CD14-positive monocyte (primary cell): ENCODE measurements around the gene COMP. TPM values are rescaled to one million over a fixed set of nuclear protein-coding genes. Genes with fewer than 3 reads are reported as not detected.

Experiments
- DNase-seq, 3 donors: peaks; one replicate each; pipeline ENCODE4 v3.0.0-alpha.2; 2011 to 2022
- H2AFZ ChIP-seq: 2 replicates; pipeline ENCODE4 v1.6.0; 2012; ENCODE audit warnings: mild to moderate bottlenecking, low read depth, low read length, inconsistent platforms; ENCODE audit not compliant: insufficient read depth, poor library complexity, severe bottlenecking
- H3K27ac ChIP-seq, 2 donors: 1 replicate in 1 of 2; 2 replicates in 1 of 2; pipeline ENCODE4 v1.5.1; 2012 to 2013; ENCODE audit warnings: low read length in 2 of 2, control low read depth in 1 of 2, inconsistent platforms in 1 of 2, low read depth in 1 of 2, mild to moderate bottlenecking in 1 of 2
- H3K27me3 ChIP-seq, 2 donors: one replicate each; pipeline versions ENCODE4 v1.6.0 to v1.6.1; 2011 to 2013; ENCODE audit warnings: low read length in 2 of 2; ENCODE audit not compliant: control insufficient read depth in 2 of 2, insufficient read depth in 2 of 2
- H3K36me3 ChIP-seq, 2 donors: replicated peaks in 1 of 2; 1 replicate in 1 of 2; 2 replicates in 1 of 2; pipeline versions ENCODE4 v1.5.1 to v1.6.1; 2012 to 2013; ENCODE audit warnings: low read length in 2 of 2, control low read depth in 1 of 2, inconsistent platforms in 1 of 2, mild to moderate bottlenecking in 1 of 2; ENCODE audit not compliant: insufficient read depth in 2 of 2, control insufficient read depth in 1 of 2
- H3K4me1 ChIP-seq, 2 donors: 1 replicate in 1 of 2; 2 replicates in 1 of 2; pipeline versions ENCODE4 v1.5.1 to v1.6.1; 2012 to 2013; ENCODE audit warnings: low read length in 2 of 2, control low read depth in 1 of 2, inconsistent platforms in 1 of 2, mild to moderate bottlenecking in 1 of 2, moderate library complexity in 1 of 2; ENCODE audit not compliant: insufficient read depth in 2 of 2, control insufficient read depth in 1 of 2
- H3K4me2 ChIP-seq: replicated peaks from 2 replicates; pipeline ENCODE3; 2012; ENCODE audit warnings: low read length, moderate library complexity, mild to moderate bottlenecking; ENCODE audit not compliant: poor library complexity, severe bottlenecking; ENCODE audit errors: extremely low read depth
- H3K4me3 ChIP-seq, 3 experiments: fragments of 200-600 bp in 1 of 3; sonication (generic) in 1 of 3; replicated peaks in 1 of 3; 1 replicate in 2 of 3; 2 replicates in 1 of 3; pipeline ENCODE4 v1.5.1; 2011 to 2013; ENCODE audit warnings: low read length in 3 of 3, mild to moderate bottlenecking in 3 of 3, control low read depth in 2 of 3, low read depth in 2 of 3, inconsistent platforms in 1 of 3, moderate library complexity in 1 of 3
- H3K79me2 ChIP-seq: 2 replicates; pipeline ENCODE4 v1.6.0; 2012; ENCODE audit warnings: mild to moderate bottlenecking, control low read depth, inconsistent platforms, low read length, moderate library complexity; ENCODE audit not compliant: insufficient read depth
- H3K9ac ChIP-seq: 2 replicates; pipeline ENCODE4 v1.6.0; 2017; ENCODE audit warnings: low read length, mild to moderate bottlenecking; ENCODE audit not compliant: insufficient read depth, poor library complexity, severe bottlenecking
- H3K9me3 ChIP-seq, 2 donors: replicated peaks in 1 of 2; 1 replicate in 1 of 2; 2 replicates in 1 of 2; pipeline versions ENCODE4 v1.5.1 to v1.6.1; 2012 to 2013; ENCODE audit warnings: low read length in 2 of 2, control low read depth in 1 of 2; ENCODE audit not compliant: control insufficient read depth in 1 of 2, insufficient read depth in 1 of 2
- H4K20me1 ChIP-seq: 2 replicates; pipeline ENCODE4 v1.6.0; 2012; ENCODE audit warnings: mild to moderate bottlenecking, low read length, control low read depth, moderate library complexity; ENCODE audit not compliant: insufficient read depth
- H3K27ac Mint-ChIP-seq, 7 donors: one replicate each; pipeline ENCODE4 v1.8.0; 2020; ENCODE audit warnings: mild to moderate bottlenecking in 7 of 7, mixed read lengths in 7 of 7, moderate library complexity in 6 of 7, inconsistent platforms in 2 of 7
- H3K27me3 Mint-ChIP-seq, 3 donors: one replicate each; pipeline ENCODE4 v1.8.0; 2021 to 2022; ENCODE audit warnings: low read depth in 3 of 3, mild to moderate bottlenecking in 3 of 3, mixed read lengths in 3 of 3, moderate library complexity in 3 of 3, inconsistent platforms in 1 of 3
- H3K36me3 Mint-ChIP-seq, 2 donors: one replicate each; pipeline ENCODE4 v1.8.0; 2020; ENCODE audit warnings: mixed read lengths in 2 of 2, inconsistent platforms in 1 of 2, mild to moderate bottlenecking in 1 of 2
- H3K4me1 Mint-ChIP-seq: one replicate; pipeline ENCODE4 v1.8.0; 2020; ENCODE audit warnings: mild to moderate bottlenecking, mixed read lengths
- H3K4me3 Mint-ChIP-seq, 2 donors: one replicate each; pipeline ENCODE4 v1.8.0; 2020; ENCODE audit warnings: mild to moderate bottlenecking in 2 of 2, mixed read lengths in 2 of 2, moderate library complexity in 1 of 2
- H3K9me3 Mint-ChIP-seq, 7 donors: one replicate each; pipeline ENCODE4 v1.8.0; 2020 to 2022; ENCODE audit warnings: mixed read lengths in 7 of 7, mild to moderate bottlenecking in 6 of 7, moderate library complexity in 6 of 7, inconsistent platforms in 2 of 7
- CTCF ChIP-seq: fragments of 200-600 bp; IDR thresholded peaks from one replicate; pipeline ENCODE4 v1.8.0; 2022; ENCODE audit warnings: antibody characterized with exemption, mild to moderate bottlenecking
- WGBS: methylation state at CpG from one replicate; pipeline ENCODE4 v1.1.5; 2013; ENCODE audit warnings: missing lambda C conversion rate; ENCODE audit not compliant: insufficient coverage; 5-methylcytosine and 5-hydroxymethylcytosine counted together
- intact Hi-C, 2 donors: fragments of 100-400 bp; cut with micrococcal nuclease; formaldehyde crosslinking; loops; one replicate each; pipeline versions ENCODE4 v1.15.0 to v1.15.1; 2023
- polyA plus RNA-seq, 3 donors: library from polyadenylated mRNA; depleted of rRNA in 1 of 3; unstranded in 2 of 3; stranded (reverse) in 1 of 3; fragments of 300-500 nt in 2 of 3; fragments of >200 nt in 1 of 3; fragmentation: Illumina TruSeq in 2 of 3; gene quantifications; 1 replicate in 2 of 3; 2 replicates in 1 of 3; pipeline ENCODE4 v1.2.3, GENCODE V29; 2012 to 2021

The COMP gene
- polyA plus RNA-seq, 3 donors = not detected

GRCh38 chr19:18742838-18743783 lies 48.0 kb downstream of the COMP start:
- intact Hi-C loops = no loop called here
- no peak overlapping the region for H3K27ac Mint-ChIP-seq
- Histone ChIP-seq H3K9me3 (no peaks in the 10 kb centered on the region), H4K20me1 (peaks cover 23% of the 10 kb centered on the region), H3K4me2 (no peak overlapping the region), H3K36me3 (peaks cover 0 to 5% of the 10 kb centered on the region in 2 donors), H3K27me3 (no peaks in the 10 kb centered on the region), H3K4me3 (no peak overlapping the region), H2AFZ (no peak overlapping the region), H3K27ac (no peak overlapping the region), H3K9ac (no peak overlapping the region), H3K79me2 (no peaks in the 10 kb centered on the region), H3K4me1 (no peaks in the 10 kb centered on the region)
- no peak for TF ChIP-seq CTCF
- H3K36me3 Mint-ChIP-seq = peaks cover 0 to 8% of the 10 kb centered on the region in 2 donors
- 92% methylated on average over 34 of the region's 38 CpGs for WGBS
- H3K4me1 Mint-ChIP-seq = no peaks in the 10 kb centered on the region
- DNase-seq = no peak
- H3K27me3 Mint-ChIP-seq = peaks cover 0 to 1% (median 0%) of the 10 kb centered on the region in 3 donors
- no peak overlapping the region for H3K4me3 Mint-ChIP-seq
- no peaks in the 10 kb centered on the region for H3K9me3 Mint-ChIP-seq

GRCh38 chr19:18742324-18742723 lies 48.8 kb downstream of the COMP start:
- Histone ChIP-seq H3K36me3 (peaks cover 0 to 5% of the 10 kb centered on the region in 2 donors), H3K4me1 (no peaks in the 10 kb centered on the region), H3K4me2 (no peak overlapping the region), H3K79me2 (no peaks in the 10 kb centered on the region), H4K20me1 (peaks cover 27% of the 10 kb centered on the region), H3K9me3 (no peaks in the 10 kb centered on the region), H3K4me3 (no peak overlapping the region), H3K27me3 (no peaks in the 10 kb centered on the region), H2AFZ (no peak overlapping the region), H3K9ac (no peak overlapping the region), H3K27ac (no peak overlapping the region)
- no peak overlapping the region for H3K27ac Mint-ChIP-seq
- 98% methylated on average over 14 of the region's 14 CpGs for WGBS
- peaks cover 0 to 1% (median 0%) of the 10 kb centered on the region in 7 donors for H3K9me3 Mint-ChIP-seq
- H3K36me3 Mint-ChIP-seq = peaks cover 0 to 8% of the 10 kb centered on the region in 2 donors
- no peak overlapping the region for H3K4me3 Mint-ChIP-seq
- DNase-seq = no peak
- H3K4me1 Mint-ChIP-seq = no peaks in the 10 kb centered on the region
- intact Hi-C loops = no loop called here
- TF ChIP-seq CTCF = no peak
- peaks cover 0 to 1% (median 0%) of the 10 kb centered on the region in 3 donors for H3K27me3 Mint-ChIP-seq
